ENCODE measurements around the gene GAS2. TPM values are rescaled to one million over a fixed set of nuclear protein-coding genes. Genes with fewer than 3 reads are reported as not detected.

GAS2 gene
- total RNA-seq, 2 donors from 2014 or later, result 1.6 to 2.3 TPM

GRCh38 chr11:22749536-22749935, 83.1 kb downstream of the GAS2 start:
- intact Hi-C loops (cut with DNase I), result no loop called here
- TF ChIP-seq CTCF (IDR thresholded peaks at IDR 0.05), result no peak
- Histone ChIP-seq H3K27ac (no peak overlapping the region), H3K9me3 (no peaks in the 10 kb centered on the region), H3K4me1 (no peaks in the 10 kb centered on the region), H3K36me3 (no peaks in the 10 kb centered on the region), H3K9ac (ENCODE audit: low read depth in 2 of 2, low read length in 2 of 2) (no peak overlapping the region), H3K4me3 (no peak overlapping the region), H3K27me3 (no peaks in the 10 kb centered on the region)
- no peak for DNase-seq

DNA sequence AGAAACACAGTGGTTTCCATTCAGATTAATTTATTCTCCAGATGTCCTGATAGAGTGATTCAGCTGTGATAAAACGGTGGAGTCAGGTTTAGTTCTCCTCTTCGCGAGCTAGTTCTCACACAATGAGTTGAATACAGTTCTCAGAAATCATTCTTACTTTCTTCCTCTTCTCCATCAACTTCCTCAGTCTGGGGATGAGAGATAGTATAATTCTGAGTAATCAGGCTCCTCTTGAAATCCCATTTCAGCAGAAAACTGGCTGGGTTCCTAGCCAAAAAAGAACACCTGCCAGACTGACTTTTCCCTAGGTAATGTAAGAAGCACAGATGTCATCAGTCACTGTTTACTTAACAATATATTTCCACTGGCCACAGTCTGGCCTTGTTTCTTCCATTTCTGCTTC, 86.5 kb downstream of the GAS2 start:
- no peak overlapping the region for H3K27ac ChIP-seq
- no peak for TF ChIP-seq CTCF (IDR thresholded peaks at IDR 0.05)
- intact Hi-C loops (cut with DNase I), result no loop called here
- H3K9ac ChIP-seq (ENCODE audit: low read depth in 2 of 2, low read length in 2 of 2), result no peak overlapping the region
- no peaks in the 10 kb centered on the region for H3K27me3 ChIP-seq
- no peaks in the 10 kb centered on the region for H3K9me3 ChIP-seq
- H3K36me3 ChIP-seq, result no peaks in the 10 kb centered on the region
- DNase-seq, result no peak
- H3K4me1 ChIP-seq, result no peaks in the 10 kb centered on the region
- no peak overlapping the region for H3K4me3 ChIP-seq

DNA sequence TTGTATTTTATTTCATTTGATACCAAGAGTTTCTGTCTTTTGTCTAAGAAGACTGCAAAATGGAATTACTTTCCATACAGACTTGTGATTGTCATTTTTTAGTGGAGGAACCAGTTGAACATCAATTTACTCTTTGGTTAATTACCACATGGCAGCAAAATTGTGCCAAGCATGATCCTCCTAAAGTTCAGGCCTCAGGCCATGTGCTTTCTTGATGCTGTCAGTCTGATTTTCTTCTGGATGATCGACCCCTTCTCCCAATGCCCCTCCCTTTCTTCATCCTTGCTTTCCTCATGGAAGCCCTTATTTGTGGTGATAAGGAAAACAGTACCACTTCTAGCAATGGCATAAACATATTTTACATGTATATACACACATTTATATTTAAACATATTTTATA, 87.0 kb downstream of the GAS2 start:
- Histone ChIP-seq H3K4me1 (no peaks in the 10 kb centered on the region), H3K4me3 (no peak overlapping the region), H3K9ac (ENCODE audit: low read depth in 2 of 2, low read length in 2 of 2) (no peak overlapping the region), H3K27ac (no peak overlapping the region), H3K27me3 (no peaks in the 10 kb centered on the region), H3K9me3 (no peaks in the 10 kb centered on the region), H3K36me3 (no peaks in the 10 kb centered on the region)
- no peak for DNase-seq
- intact Hi-C loops (cut with DNase I), result no loop called here
- no peak for TF ChIP-seq CTCF (IDR thresholded peaks at IDR 0.05)

GRCh38 chr11:22761066-22761465, 94.7 kb downstream of the GAS2 start:
- TF ChIP-seq CTCF (IDR thresholded peaks at IDR 0.05), result no peak
- Histone ChIP-seq H3K9me3 (no peaks in the 10 kb centered on the region), H3K36me3 (no peaks in the 10 kb centered on the region), H3K4me3 (no peak overlapping the region), H3K9ac (ENCODE audit: low read depth in 2 of 2, low read length in 2 of 2) (no peak overlapping the region), H3K4me1 (no peaks in the 10 kb centered on the region), H3K27ac (no peak overlapping the region), H3K27me3 (no peaks in the 10 kb centered on the region)
- DNase-seq, result no peak
- intact Hi-C loops (cut with DNase I), result no loop called here

DNA sequence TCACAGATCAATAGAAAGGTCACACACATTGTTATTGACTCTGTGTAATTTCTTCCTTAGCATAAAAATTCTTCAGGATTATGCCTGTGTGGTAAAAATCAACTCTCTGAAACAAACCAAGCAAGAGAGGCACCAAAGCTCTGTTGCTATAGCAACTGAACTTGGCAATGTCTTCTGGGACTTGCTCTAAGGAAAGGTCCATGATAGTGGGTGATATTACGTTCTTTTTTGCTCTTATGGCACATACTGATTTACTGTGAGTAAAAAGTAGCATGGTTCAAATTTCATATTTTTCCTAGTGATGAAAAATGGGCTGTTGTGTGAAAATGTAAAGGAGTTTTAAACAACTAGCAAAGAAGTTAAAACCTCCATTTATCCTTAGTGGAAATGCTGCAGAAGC, 96.8 kb downstream of the GAS2 start:
- Histone ChIP-seq H3K36me3 (no peaks in the 10 kb centered on the region), H3K4me3 (no peak overlapping the region), H3K27me3 (no peaks in the 10 kb centered on the region), H3K9me3 (no peaks in the 10 kb centered on the region), H3K9ac (ENCODE audit: low read depth in 2 of 2, low read length in 2 of 2) (no peak overlapping the region), H3K27ac (no peak overlapping the region), H3K4me1 (no peaks in the 10 kb centered on the region)
- no peak for DNase-seq
- intact Hi-C loops (cut with DNase I), result no loop called here
- TF ChIP-seq CTCF (IDR thresholded peaks at IDR 0.05), result no peak

DNA sequence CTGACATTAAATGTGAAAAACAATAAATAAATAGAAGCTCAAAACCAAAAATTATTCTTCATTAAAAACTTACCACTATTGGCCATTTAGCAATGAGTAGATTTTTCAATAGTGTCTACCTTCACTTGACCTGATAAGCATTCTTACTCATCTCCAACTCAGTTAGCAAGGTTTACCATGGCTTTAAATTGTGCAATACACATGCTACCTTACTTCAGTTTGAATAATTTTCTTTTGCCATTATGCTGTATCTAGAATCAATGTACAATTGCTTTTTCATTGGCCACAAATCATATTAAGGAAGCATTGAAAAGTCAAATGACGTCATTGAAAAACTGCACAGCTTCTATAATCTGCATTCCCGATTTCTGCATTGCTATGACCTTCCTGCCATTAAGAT, 98.3 kb downstream of the GAS2 start:
- H3K27ac ChIP-seq, result no peak overlapping the region
- no peaks in the 10 kb centered on the region for H3K36me3 ChIP-seq
- no peak for TF ChIP-seq CTCF (IDR thresholded peaks at IDR 0.05)
- H3K9ac ChIP-seq (ENCODE audit: low read depth in 2 of 2, low read length in 2 of 2), result no peak overlapping the region
- no peaks in the 10 kb centered on the region for H3K27me3 ChIP-seq
- intact Hi-C loops (cut with DNase I), result no loop called here
- no peaks in the 10 kb centered on the region for H3K4me1 ChIP-seq
- DNase-seq, result no peak
- H3K9me3 ChIP-seq, result no peaks in the 10 kb centered on the region
- H3K4me3 ChIP-seq, result no peak overlapping the region

Measured in colonic mucosa (tissue), 4 donors.